22Rv1 (cell line): ENCODE data around the gene TMPRSS4.

Source experiments
- CTCF ChIP-seq: fragments of 450-650 bp; IDR thresholded peaks from 2 replicates; pipeline ENCODE4 v1.5.1; 2017; ENCODE audit warnings: mild to moderate bottlenecking
- ZFX ChIP-seq: fragments of 450-650 bp; IDR thresholded peaks from 2 replicates; pipeline ENCODE4 v1.6.1; 2017; ENCODE audit warnings: antibody characterized with exemption, borderline replicate concordance

DNA sequence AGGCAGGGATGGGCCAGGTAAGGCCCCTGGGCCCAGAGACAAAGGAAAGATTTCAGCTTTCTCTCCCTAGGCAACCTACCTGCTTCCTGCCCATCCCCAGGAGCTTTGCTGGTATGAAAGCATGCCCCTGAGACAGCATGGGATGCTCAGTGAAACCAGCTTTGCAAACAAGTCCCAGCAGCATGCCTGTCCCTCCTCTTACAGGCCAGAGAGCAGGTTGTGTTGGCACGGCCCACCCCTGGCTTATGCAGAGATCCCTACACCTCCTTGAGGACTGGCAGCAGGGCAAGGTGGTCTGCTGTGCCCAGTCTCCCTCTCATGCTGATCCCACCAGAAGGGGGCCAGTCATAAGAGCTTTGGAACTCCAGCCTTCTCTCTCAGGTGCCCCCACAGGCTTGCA is 72.6 kb downstream of the TMPRSS4 start:
- TF ChIP-seq CTCF (no peak), ZFX (no peak)
